Adrenal gland (tissue), 12 donors: Measurements from ENCODE around the gene PGAP3. TPM values are rescaled to one million over a fixed set of nuclear protein-coding genes. Genes with fewer than 3 reads are reported as not detected.

Source experiments
- DNase-seq, 7 donors: peaks; one replicate each; pipeline ENCODE4 v3.0.0-alpha.2; 2019 to 2020
- H3K27ac ChIP-seq, 5 donors: fragments of 200-600 bp; sonication (generic) in 4 of 5; 1 replicate in 3 of 5; 2 replicates in 2 of 5; pipeline versions ENCODE4 v1.5.1 to v1.8.0; 2016 to 2020; ENCODE audit warnings: mild to moderate bottlenecking in 1 of 5
- H3K27me3 ChIP-seq: fragments of 200-600 bp; 2 replicates; pipeline ENCODE4 v1.8.0; 2021
- H3K36me3 ChIP-seq, 2 donors: fragments of 200-600 bp; replicated peaks in 1 of 2; 1 replicate in 1 of 2; 2 replicates in 1 of 2; pipeline versions ENCODE4 v1.5.1 to v1.8.0; 2018 to 2022
- H3K4me1 ChIP-seq, 2 donors: fragments of 200-600 bp; replicated peaks in 1 of 2; 1 replicate in 1 of 2; 2 replicates in 1 of 2; pipeline versions ENCODE4 v1.5.1 to v1.8.0; 2018 to 2021
- H3K4me3 ChIP-seq, 4 donors: fragments of 200-600 bp; sonication (generic) in 3 of 4; one replicate each; pipeline ENCODE4 v1.5.1; 2016 to 2018
- H3K9me3 ChIP-seq, 3 donors: fragments of 200-600 bp; sonication (generic) in 1 of 3; replicated peaks in 1 of 3; 1 replicate in 2 of 3; 2 replicates in 1 of 3; pipeline versions ENCODE4 v1.5.1 to v1.8.0; 2016 to 2021
- CTCF ChIP-seq, 6 experiments: fragments of 450-650 bp in 4 of 6; fragments of 200-600 bp in 2 of 6; sonication (generic) in 1 of 6; IDR thresholded peaks; 1 replicate in 5 of 6; 2 replicates in 1 of 6; pipeline versions ENCODE4 v1.5.1 to v1.8.0; 2016 to 2021; ENCODE audit warnings: antibody characterized with exemption in 6 of 6, mild to moderate bottlenecking in 2 of 6, moderate library complexity in 1 of 6
- POLR2A ChIP-seq, 2 donors: fragments of 450-650 bp; IDR thresholded peaks; one replicate each; pipeline ENCODE4 v1.6.1; 2017; ENCODE audit warnings: antibody characterized with exemption in 2 of 2, mild to moderate bottlenecking in 2 of 2, moderate library complexity in 1 of 2
- whole genome bisulfite sequencing, 4 donors: extraction: QIAGEN DNeasy Blood & Tissue Kit in 2 of 4; methylation state at CpG; one replicate each; pipeline versions ENCODE4 v1.1.5 to v1.1.7; 2013 to 2017; 5-methylcytosine and 5-hydroxymethylcytosine counted together
- intact Hi-C, 2 donors: fragments of 100-400 bp; cut with DNase I; formaldehyde crosslinking; loops; one replicate each; pipeline versions ENCODE4 v1.14.1 to v1.15.0; 2022 to 2023
- polyA plus RNA-seq, 3 donors: library from polyadenylated mRNA; stranded (reverse); fragments of 200-250 nt in 2 of 3; fragments of 350-450 nt in 1 of 3; fragmentation: Illumina TruSeq in 1 of 3; extraction: RNeasy Lipid Tissue Mini Kit (QIAGEN cat#74804) in 1 of 3; gene quantifications; one replicate each; pipeline ENCODE4 v1.2.3, GENCODE V29; 2013 to 2014
- total RNA-seq, 9 donors: library from RNA; depleted of rRNA in 4 of 9; stranded (reverse); fragments of >200 nt in 4 of 9; fragments of 120-200 nt in 1 of 9; fragmentation: NEBNext Ultra II Directional in 1 of 9; extraction: Animal tissue kit (Norgen Biotek cat#: 25700) in 1 of 9; gene quantifications; one replicate each; pipeline versions ENCODE4 v1.1.0 to v1.2.4, GENCODE V29; 2013 to 2023
- donor health status: healthy with polysubstance abuse.
- donor health status: Bipolar disorder and iron deficiency.
- donor health status: DM: yes; HTN: yes; CAD: no.
- donor health status: DM: no; HTN: no; CAD: no.
- donor health status: DM: no; HTN: no; CAD: no.
- donor health status: DM: yes; HTN: yes; CAD: no.

Gene PGAP3
- total and polyA plus RNA-seq, 12 donors, result 7.6 to 35.1 (median 22.7) TPM

- peaks cover 3 to 49% of the 10 kb centered on the region in 2 donors for H3K4me1 ChIP-seq
- WGBS, 4 donors, result 85 to 94% (median 91%) methylated on average over 7 to 8 of the region's 8 CpGs
- no peak for TF ChIP-seq POLR2A (IDR thresholded peaks at IDR 0.05)
- TF ChIP-seq CTCF (IDR thresholded peaks at IDR 0.05), result no peak
- H3K9me3 ChIP-seq, result no peaks in the 10 kb centered on the region
- H3K36me3 ChIP-seq, result peaks cover 0 to 54% of the 10 kb centered on the region in 2 donors
- intact Hi-C loops, result no loop called here
- no peak for DNase-seq
- no peaks in the 10 kb centered on the region for H3K27me3 ChIP-seq
- H3K27ac ChIP-seq, result peak overlapping the region in 1 of 5 donors; percentile 74
- no peak overlapping the region for H3K4me3 ChIP-seq
These were observed 25.9 kb downstream of the PGAP3 start for GRCh38 chr17:39661744-39662541.

- H3K4me3 ChIP-seq, result no peak overlapping the region
- WGBS, 4 donors, result 81 to 89% (median 87%) methylated on average over 13 to 35 of the region's 35 CpGs
These were observed 27.2 kb downstream of the PGAP3 start for GRCh38 chr17:39660397-39661385.

GRCh38 chr17:39660011-39660360, 27.9 kb downstream of the PGAP3 start:
- H3K27ac ChIP-seq, result peak overlapping the region in 3 of 5 donors; percentile 21 to 75 (median 74)
- no peak for DNase-seq
- peaks cover 0 to 54% of the 10 kb centered on the region in 2 donors for H3K36me3 ChIP-seq
- WGBS, 4 donors, result 52 to 78% (median 74%) methylated on average over 3 to 5 of the region's 5 CpGs
- no peaks in the 10 kb centered on the region for H3K9me3 ChIP-seq
- H3K4me1 ChIP-seq, result peaks cover 0 to 42% of the 10 kb centered on the region in 2 donors
- TF ChIP-seq POLR2A (IDR thresholded peaks at IDR 0.05), result no peak
- no peak for TF ChIP-seq CTCF (IDR thresholded peaks at IDR 0.05)
- intact Hi-C loops, result no loop called here
- H3K27me3 ChIP-seq, result no peaks in the 10 kb centered on the region
- no peak overlapping the region for H3K4me3 ChIP-seq

More at GRCh38 chr17:39660397-39661385, 27.2 kb downstream of the PGAP3 start:
- H3K36me3 ChIP-seq, result peaks cover 0 to 54% of the 10 kb centered on the region in 2 donors
- no peak for TF ChIP-seq POLR2A (IDR thresholded peaks at IDR 0.05)
- TF ChIP-seq CTCF (IDR thresholded peaks at IDR 0.05), result no peak
- no peaks in the 10 kb centered on the region for H3K27me3 ChIP-seq
- peak overlapping the region in 3 of 5 donors; percentile 21 to 75 (median 74) for H3K27ac ChIP-seq
- peaks cover 0 to 42% of the 10 kb centered on the region in 2 donors for H3K4me1 ChIP-seq
- peak in 3 of 7 donors; percentile 39 to 89 (median 50) for DNase-seq
- H3K9me3 ChIP-seq, result no peaks in the 10 kb centered on the region
- intact Hi-C loops, result no loop called here
